ENCODE data around the gene SHC3. TPM values are rescaled to one million over a fixed set of nuclear protein-coding genes. Genes with fewer than 3 reads are reported as not detected.

Gene SHC3
- total RNA-seq, 1 donor from 2014 or later = 1.1 TPM

- DNase-seq (ENCODE audit: low read depth) = peak; percentile 55
Observed at GRCh38 chr9:89022902-89023301, 155.7 kb downstream of the SHC3 start.

DNA sequence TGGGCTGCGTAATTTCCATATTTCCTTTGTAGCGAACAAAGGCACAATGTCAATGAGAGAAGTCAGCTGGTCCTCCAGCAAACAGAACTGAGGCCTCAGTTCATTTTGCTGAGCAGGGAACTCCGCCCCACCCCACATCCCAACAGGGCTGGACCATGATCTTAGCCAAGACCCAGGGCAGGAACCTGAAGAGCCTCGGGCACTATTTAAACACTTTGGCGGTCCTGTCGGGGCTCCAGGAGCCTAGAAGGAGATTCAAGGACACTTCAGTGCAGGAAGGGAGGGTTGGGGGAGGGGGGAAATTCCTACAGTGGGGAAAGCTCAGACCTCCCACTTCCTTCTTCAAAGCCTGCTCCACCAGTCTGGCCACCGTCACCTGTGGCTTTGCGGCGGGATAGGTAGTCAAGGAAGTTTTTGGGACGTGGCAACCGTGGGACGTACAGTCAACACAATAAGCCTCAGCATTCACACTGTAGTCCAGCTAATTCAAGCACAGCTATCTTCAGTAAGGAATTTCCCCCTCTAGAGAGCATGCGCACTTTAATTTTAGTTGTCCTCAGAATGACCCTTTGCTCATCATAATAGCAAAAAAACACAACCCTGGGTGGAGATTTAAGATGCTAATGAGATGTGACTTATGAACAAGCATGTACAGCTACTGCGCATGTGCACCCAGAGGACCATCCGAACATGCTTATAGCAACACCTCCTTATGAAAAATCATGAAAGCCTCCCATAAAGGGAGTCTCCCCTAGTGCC, 156.4 kb downstream of the SHC3 start:
- DNase-seq (ENCODE audit: low read depth) = peak; percentile 62

DNA sequence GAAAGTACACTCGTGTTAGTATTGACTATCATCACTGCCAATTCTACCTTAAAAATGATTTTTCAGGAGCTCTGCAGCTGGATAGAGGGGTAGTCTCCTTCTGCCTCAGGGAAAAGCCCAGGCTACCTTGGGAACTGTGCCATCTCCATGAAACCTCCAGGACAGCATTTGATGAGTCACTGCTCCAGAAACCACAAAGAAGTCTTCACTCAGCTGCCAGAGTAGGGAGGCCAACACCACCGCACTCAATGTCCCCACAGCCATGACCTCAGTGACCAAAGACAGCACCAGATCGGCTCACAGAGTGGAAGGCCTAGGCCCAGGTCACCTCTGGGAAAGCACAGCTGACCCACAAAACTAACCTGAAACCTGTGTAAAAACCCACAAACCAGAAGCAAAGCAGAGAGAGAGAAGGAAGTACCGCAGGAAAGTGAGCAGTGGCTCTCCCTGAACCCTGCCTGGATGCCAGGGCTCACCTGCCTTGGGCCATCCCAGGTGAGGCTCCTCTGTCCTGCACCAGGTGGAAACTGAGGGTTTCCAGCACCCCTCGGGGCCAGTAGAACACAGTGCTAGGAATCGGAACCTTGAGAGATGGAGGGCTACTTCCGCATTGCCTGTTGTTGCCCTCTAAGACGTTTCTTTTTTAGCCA, 157.3 kb downstream of the SHC3 start:
- DNase-seq (ENCODE audit: low read depth) = peak; percentile 89

GRCh38 chr9:89020754-89021153, 157.9 kb downstream of the SHC3 start:
- no peak for DNase-seq (ENCODE audit: low read depth)

GRCh38 chr9:89015336-89015735, 163.3 kb downstream of the SHC3 start:
- DNase-seq (ENCODE audit: low read depth) = no peak

GRCh38 chr9:89014153-89014552, 164.5 kb downstream of the SHC3 start:
- no peak for DNase-seq (ENCODE audit: low read depth)

- DNase-seq (ENCODE audit: low read depth) = no peak
Observed at GRCh38 chr9:89013660-89014059, 165.0 kb downstream of the SHC3 start.

DNA sequence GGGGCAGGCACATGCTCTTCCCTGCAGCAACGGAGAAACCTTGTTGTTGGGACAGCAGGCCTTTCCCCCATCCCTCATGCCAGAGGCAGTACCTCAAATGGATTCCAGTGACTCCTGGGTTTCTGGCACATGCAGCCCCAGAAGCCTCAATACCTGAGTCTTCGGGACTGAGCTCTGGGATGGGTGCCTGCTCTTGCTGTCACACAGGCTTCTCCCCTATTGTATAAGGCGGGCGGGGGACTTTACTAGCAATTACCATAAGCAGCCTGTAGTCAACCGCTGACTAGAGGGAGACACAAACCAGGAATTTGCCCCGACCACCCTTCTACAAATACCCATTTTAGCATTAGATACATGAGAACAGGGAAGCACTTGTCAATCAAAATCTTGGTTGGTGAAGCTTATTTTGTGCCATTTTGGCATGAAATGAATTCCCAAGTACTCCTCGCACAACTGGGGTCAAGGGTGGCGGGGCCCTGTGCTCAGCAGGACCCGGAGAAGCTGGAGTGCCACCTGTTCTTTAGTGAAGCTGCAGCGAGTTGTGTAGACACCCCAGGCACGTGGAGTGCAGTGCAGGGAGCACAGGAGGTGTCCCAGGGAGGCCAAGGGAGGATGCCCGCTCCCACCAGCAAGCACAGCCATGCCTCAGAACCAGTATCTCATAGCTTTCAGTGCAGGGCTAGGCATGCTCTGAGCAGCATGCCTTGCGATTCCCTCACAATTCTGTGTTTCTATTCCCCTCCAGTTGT, 166.2 kb downstream of the SHC3 start:
- no peak for DNase-seq (ENCODE audit: low read depth)

DNA sequence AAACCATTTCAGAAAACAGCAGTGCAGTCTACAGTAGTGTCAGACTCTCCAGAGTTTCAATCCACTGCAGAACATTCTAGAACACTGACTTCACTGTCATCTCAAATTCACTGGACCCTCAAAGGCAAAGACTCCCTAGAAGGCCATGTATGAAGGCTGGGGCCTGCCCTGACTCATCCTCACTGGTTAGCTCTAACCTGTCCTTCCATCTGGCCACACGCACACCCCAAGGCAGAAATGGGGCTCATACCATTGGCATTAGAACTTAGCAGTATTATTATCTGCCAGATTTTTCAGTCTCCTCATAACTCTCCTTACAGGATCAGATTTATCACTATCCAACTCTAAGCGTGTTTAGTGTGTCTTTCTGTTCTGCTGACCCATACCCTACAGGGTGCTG, 166.9 kb downstream of the SHC3 start:
- no peak for DNase-seq (ENCODE audit: low read depth)

- DNase-seq (ENCODE audit: low read depth) = no peak
Observed at GRCh38 chr9:89010526-89011111, 168.0 kb downstream of the SHC3 start.

- no peak for DNase-seq (ENCODE audit: low read depth)
Observed at GRCh38 chr9:89010056-89010455, 168.6 kb downstream of the SHC3 start.

DNA sequence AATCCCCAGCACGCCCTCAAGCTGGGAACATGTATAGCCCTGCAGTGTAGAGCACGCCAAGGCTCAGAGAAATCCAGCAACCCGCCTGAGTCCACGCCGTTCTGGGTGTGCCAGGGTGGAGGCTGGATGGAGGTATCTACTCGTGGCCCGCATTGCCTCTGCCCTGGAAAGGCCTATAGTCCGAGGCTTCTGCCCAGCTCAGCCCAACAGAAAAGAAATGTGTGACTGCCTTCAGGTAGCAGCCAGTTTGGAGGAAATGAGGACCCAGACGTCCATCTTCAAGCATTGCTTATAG, 169.1 kb downstream of the SHC3 start:
- DNase-seq (ENCODE audit: low read depth) = no peak

- DNase-seq (ENCODE audit: low read depth) = no peak
Observed at GRCh38 chr9:89008744-89009545, 169.7 kb downstream of the SHC3 start.

GRCh38 chr9:89008055-89008743, 170.4 kb downstream of the SHC3 start:
- DNase-seq (ENCODE audit: low read depth) = no peak

DNA sequence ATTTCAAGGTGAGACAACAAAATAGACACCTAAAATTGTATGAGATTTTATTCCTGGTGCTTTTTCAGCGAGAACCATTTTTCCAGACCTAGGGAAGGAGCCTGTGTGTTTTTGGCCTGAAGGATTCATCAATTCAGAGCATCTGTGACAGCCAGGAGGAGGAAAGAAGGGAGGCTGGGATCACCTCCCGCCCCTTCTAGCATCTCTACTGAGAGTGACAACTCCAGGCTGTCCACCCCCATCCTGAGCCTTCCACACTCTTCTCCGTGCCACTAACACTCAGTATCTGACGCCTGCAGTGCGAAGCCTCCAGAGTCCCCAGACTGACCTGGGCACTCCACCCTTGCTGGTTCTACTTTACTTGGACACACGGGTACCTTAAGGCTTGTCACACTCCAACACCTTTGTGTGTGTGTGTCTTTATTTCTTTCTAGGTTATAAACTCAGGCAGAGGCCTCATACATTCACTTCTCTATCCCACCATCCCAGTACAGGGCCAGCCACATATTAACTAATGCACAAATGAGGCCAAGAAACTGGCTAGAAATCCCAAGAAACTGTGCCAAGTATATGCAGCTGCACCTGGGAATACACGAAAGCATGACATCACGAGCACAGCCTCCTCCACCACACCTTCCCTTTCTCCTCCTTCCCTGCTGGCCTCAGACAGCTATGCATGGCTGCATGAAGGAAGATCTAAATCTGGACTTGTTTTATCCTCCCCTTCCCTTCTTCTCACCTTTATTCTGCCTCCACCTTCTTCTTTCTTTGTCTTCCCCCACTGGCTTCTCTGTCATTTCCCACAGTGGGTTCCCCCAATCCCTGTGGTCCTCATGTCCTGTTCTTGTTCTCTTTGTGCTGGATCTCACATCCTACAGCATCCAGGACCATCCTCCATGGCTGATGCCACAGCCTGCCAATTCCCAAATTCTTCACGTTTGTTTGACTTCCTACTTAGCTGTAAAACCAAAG, 171.3 kb downstream of the SHC3 start:
- DNase-seq (ENCODE audit: low read depth) = no peak

DNA sequence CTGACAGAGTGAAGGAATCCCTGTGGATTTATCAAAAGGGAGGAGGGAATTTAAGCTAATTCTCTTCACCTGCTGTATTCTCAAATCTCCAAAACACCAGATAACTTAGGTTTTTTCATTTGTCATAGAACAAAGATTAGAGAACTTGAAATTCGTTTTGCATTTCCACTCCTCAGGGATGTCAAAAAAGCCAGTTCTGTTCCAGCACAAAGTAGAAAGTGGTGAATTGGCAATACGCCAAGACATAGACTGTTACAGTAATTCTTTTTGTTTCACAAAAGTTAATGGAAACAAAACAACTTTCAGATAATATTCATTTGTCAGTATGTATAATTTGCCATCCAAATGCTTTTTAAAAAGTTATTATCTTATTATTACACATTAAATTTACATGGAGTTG, 172.4 kb downstream of the SHC3 start:
- DNase-seq (ENCODE audit: low read depth) = no peak

DNA sequence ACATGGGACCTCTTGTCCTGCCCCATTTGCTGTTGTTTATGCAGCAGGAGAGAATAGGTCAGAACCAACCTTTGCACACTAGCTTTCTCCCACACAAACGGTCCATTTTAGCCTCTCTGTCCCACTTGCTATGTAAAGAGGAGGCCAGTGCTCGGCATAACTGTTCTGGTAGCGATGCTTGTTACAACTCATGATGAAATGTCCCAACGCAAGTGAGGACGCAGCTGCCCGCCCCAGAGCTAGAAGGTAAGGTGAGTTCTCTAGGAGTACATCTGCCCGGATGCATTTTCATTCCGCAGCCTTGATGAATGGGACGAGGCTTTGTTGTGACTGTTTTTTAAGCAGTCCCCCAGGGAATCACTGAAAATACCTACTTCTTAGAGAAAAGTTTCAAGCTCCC, 173.3 kb downstream of the SHC3 start:
- DNase-seq (ENCODE audit: low read depth) = no peak

DNA sequence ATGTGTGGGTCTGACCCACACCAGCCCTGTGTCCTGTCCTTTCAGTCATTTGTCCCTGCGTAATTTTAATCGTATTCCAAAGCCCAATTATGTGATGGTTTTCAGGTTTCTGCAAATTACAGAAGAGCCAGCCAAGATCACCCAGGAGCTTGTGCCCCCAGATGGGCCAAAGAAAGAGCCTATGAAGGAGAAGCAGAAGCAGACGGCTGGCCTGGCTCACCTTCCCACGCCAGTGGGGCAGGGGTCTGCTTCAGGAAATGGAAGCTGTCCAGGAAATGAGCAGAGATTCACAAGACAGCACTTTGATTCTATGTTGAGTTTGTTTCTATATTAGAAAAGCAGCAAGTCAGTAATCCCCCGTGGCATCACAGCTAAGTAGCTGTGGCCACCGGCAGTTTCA, 175.6 kb downstream of the SHC3 start:
- DNase-seq (ENCODE audit: low read depth) = no peak

DNA sequence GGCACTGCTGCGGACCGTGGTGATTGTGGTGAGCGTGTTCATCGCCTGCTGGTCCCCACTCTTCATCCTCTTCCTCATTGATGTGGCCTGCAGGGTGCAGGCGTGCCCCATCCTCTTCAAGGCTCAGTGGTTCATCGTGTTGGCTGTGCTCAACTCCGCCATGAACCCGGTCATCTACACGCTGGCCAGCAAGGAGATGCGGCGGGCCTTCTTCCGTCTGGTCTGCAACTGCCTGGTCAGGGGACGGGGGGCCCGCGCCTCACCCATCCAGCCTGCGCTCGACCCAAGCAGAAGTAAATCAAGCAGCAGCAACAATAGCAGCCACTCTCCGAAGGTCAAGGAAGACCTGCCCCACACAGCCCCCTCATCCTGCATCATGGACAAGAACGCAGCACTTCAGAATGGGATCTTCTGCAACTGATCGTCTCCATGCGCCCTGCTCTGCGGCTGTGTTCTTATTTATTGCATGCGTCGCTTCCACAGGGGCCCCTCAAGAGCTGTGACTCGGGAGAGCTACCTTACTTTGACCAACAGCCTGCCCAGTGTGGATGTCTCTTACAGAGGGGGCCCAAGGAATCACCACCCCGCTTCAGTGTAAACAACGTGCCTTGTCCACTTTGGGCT, 176.6 kb downstream of the SHC3 start:
- no peak for DNase-seq (ENCODE audit: low read depth)
